Kidney (tissue), 14 donors: ENCODE results near the gene GDPD4. TPM values are rescaled to one million over a fixed set of nuclear protein-coding genes. Genes with fewer than 3 reads are reported as not detected.

ENCODE experiments used
- DNase-seq, 5 donors: peaks; one replicate each; pipeline ENCODE4 v3.0.0-alpha.2; 2013 to 2020
- FAIRE-seq: peaks from 2 replicates; lab custom pipeline; 2012; peaks lifted over from hg19 to GRCh38; lab: Jason Lieb, UNC
- H3K27ac ChIP-seq, 2 donors: one replicate each; pipeline ENCODE4 v1.7.0; 2013; ENCODE audit warnings: low read depth in 2 of 2, low read length in 2 of 2, inconsistent platforms in 1 of 2
- H3K27me3 ChIP-seq: one replicate; pipeline ENCODE4 v1.7.1; 2013; ENCODE audit warnings: low read length, inconsistent platforms; ENCODE audit not compliant: control insufficient read depth, insufficient read depth
- H3K36me3 ChIP-seq, 3 donors: one replicate each; pipeline versions ENCODE4 v1.7.0 to v1.7.1; 2013; ENCODE audit warnings: low read length in 3 of 3, control low read depth in 1 of 3, inconsistent platforms in 1 of 3; ENCODE audit not compliant: insufficient read depth in 3 of 3, control insufficient read depth in 2 of 3
- H3K4me1 ChIP-seq, 3 donors: one replicate each; pipeline versions ENCODE4 v1.7.0 to v1.7.1; 2013; ENCODE audit warnings: low read length in 3 of 3, inconsistent platforms in 1 of 3, low read depth in 1 of 3; ENCODE audit not compliant: control insufficient read depth in 2 of 3, insufficient read depth in 2 of 3
- H3K4me3 ChIP-seq, 3 donors: one replicate each; pipeline versions ENCODE4 v1.7.0 to v1.8.1; 2013; ENCODE audit warnings: low read length in 3 of 3, control low read depth in 1 of 3, inconsistent platforms in 1 of 3
- H3K9ac ChIP-seq, 3 donors: one replicate each; pipeline versions ENCODE4 v1.7.0 to v1.7.1; 2013; ENCODE audit warnings: low read length in 3 of 3, control low read depth in 1 of 3, inconsistent platforms in 1 of 3
- H3K9me3 ChIP-seq, 3 donors: one replicate each; pipeline versions ENCODE4 v1.7.0 to v1.7.1; 2013; ENCODE audit warnings: low read length in 3 of 3, control low read depth in 1 of 3, inconsistent platforms in 1 of 3; ENCODE audit not compliant: control insufficient read depth in 2 of 3, insufficient read depth in 1 of 3
- intact Hi-C: fragments of 100-400 bp; cut with DNase I; formaldehyde crosslinking; loops from one replicate; pipeline ENCODE4 v1.11.1; 2022
- polyA plus RNA-seq: library from polyadenylated mRNA; stranded (reverse); fragments of 350-450 nt; fragmentation: Illumina TruSeq; extraction: RNeasy Lipid Tissue Mini Kit (QIAGEN cat#74804); gene quantifications from one replicate; pipeline ENCODE4 v1.2.3, GENCODE V29; 2014; ENCODE audit warnings: low read depth, low replicate concordance; ENCODE audit not compliant: insufficient read depth
- total RNA-seq: library from RNA; stranded (reverse); fragmentation: NEBNext Ultra II Directional; extraction: Animal tissue kit (Norgen Biotek cat#: 25700); gene quantifications from one replicate; pipeline ENCODE4 v1.2.1, GENCODE V29; 2021
- TF ChIP-seq, protein P1 (sequence below): IDR thresholded peaks from 3 replicates; pipeline ENCODE4 v1.5.1; 2012; ENCODE audit warnings: mild to moderate bottlenecking, moderate library complexity, borderline replicate concordance; ENCODE audit not compliant: insufficient read depth; ENCODE audit errors: extremely low read depth
- donor health status: control.
- donor health status: control.
- donor health status: control.
- donor health status: control.
- donor health status: control.
- donor health status: DM: yes; HTN: yes; CAD: no.
- donor health status: Normal renal cell carcinoma (clear cell type).

GDPD4 gene
- total and polyA plus RNA-seq, 2 donors from 2014 or later: not detected

DNA sequence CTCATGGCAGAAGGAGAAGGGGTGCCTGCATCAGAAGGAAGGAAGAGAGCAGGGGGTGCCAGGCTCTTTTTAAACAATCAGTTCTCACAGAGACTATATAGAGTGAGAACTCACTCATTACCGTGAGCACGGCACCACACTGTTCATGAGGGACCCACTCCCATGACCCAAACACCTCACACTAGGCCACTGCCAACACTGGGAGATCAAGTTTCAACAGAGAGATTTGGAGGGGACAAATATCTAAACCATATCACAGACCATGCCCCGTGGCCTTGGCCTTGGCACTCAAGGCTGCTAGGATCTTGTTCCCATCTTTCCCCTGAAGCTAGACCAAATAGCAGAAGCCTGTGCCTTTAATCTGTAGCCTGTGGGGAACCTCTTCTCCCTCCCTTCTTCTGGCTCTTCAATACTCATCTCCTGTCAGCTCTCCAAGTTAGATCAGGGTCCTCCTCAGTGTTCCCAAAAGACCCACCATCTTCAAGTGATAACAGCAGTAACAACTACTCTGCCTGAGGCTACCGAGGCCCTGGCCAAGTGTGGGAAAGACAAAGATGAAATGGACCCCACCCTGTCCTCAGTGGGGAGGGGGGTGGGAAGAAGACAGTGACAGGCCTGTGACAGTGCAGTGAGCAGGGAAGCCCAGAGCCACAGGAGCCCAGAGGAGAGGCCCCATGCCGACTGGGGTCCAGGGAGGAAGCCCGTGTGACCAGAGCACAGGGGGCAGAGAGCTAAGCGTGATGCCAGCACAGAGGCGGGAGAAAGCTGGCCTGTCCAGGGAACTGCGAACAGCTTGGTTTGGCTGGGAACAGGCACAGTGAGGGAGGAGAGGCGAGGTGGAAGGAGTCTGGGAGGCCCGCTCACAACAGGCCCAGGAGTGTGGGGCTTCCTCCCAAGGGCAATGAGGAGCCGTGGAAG, 100.9 kb downstream of the GDPD4 start:
- H3K4me3 ChIP-seq: no peak overlapping the region
- H3K9me3 ChIP-seq: no peaks in the 10 kb centered on the region
- intact Hi-C loops: no loop called here
- H3K27me3 ChIP-seq: no peaks in the 10 kb centered on the region
- peaks cover 0 to 2% (median 0%) of the 10 kb centered on the region in 3 donors for H3K36me3 ChIP-seq
- DNase-seq: no peak
- H3K9ac ChIP-seq: no peak overlapping the region
- TF ChIP-seq, protein P1, sequence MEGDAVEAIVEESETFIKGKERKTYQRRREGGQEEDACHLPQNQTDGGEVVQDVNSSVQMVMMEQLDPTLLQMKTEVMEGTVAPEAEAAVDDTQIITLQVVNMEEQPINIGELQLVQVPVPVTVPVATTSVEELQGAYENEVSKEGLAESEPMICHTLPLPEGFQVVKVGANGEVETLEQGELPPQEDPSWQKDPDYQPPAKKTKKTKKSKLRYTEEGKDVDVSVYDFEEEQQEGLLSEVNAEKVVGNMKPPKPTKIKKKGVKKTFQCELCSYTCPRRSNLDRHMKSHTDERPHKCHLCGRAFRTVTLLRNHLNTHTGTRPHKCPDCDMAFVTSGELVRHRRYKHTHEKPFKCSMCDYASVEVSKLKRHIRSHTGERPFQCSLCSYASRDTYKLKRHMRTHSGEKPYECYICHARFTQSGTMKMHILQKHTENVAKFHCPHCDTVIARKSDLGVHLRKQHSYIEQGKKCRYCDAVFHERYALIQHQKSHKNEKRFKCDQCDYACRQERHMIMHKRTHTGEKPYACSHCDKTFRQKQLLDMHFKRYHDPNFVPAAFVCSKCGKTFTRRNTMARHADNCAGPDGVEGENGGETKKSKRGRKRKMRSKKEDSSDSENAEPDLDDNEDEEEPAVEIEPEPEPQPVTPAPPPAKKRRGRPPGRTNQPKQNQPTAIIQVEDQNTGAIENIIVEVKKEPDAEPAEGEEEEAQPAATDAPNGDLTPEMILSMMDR: no peak
- no peak overlapping the region for H3K27ac ChIP-seq
- no peak for FAIRE-seq
- no peaks in the 10 kb centered on the region for H3K4me1 ChIP-seq

DNA sequence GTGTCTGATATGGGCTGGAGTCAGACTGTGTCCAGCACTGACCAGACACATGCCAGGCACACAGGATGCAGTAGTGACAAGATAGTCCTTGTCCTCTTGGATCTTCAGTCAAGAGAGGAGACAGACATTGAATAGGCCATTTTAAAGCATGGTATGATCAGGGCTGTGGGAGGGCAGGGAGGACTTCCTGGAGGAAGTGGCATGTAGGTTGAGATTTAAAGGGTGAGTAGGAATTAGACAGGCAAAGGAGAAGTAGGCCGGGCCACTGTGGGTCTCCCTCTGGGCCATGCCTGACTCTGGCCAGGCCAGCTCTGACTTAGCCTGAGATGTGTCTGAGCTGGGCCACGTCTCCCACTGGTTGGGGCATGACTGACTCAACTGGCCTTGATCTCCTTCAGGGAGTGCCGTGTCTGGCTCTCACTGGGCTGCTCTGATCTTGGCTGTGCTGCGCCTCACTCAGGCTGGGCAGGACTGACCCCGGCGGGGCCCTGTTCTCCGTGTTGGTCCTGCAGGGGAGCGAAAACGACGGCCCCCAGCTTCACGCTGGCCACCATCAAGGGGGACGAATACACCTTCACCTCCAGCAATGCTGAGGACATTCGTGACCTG, 102.2 kb downstream of the GDPD4 start:
- H3K27ac ChIP-seq: no peak overlapping the region
- H3K4me1 ChIP-seq: no peaks in the 10 kb centered on the region
- H3K9me3 ChIP-seq: no peaks in the 10 kb centered on the region
- FAIRE-seq (no peak), DNase-seq (peak in 1 of 5 donors; percentile 58)
- H3K9ac ChIP-seq: no peak overlapping the region
- H3K36me3 ChIP-seq: peaks cover 0 to 2% (median 0%) of the 10 kb centered on the region in 3 donors
- H3K27me3 ChIP-seq: no peaks in the 10 kb centered on the region
- no peak overlapping the region for H3K4me3 ChIP-seq
- TF ChIP-seq, protein P1: no peak
- intact Hi-C loops: loop anchor here (10.0 kb wide), 1 partner anchor 336 kb away; no protein-coding TSS in a partner anchor

DNA sequence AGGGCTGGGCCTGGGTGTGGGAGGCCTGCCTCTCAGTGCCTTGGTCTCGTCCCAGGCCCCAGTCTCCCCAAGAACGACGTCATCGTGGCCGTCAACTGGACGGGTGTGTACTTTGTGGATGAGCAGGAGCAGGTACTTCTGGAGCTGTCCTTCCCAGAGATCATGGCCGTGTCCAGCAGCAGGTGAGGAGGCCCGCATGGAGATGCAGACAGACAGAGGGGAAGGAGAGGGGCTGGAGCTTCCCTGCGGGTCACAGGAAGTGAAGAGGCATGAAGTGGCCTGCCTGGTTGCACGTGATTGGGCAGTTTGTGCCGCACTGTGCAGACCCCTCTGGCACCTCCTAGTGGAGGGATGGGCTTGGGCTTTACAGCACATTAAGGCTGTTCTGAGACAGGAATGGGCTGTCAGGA, 103.0 kb downstream of the GDPD4 start:
- Histone ChIP-seq H3K27ac (no peak overlapping the region), H3K4me1 (no peaks in the 10 kb centered on the region), H3K9ac (no peak overlapping the region), H3K9me3 (no peaks in the 10 kb centered on the region), H3K36me3 (peaks cover 0 to 2% (median 0%) of the 10 kb centered on the region in 3 donors), H3K27me3 (no peaks in the 10 kb centered on the region), H3K4me3 (no peak overlapping the region)
- TF ChIP-seq, protein P1: no peak
- DNase-seq: peak in 1 of 5 donors; percentile 54
- no peak for FAIRE-seq
- intact Hi-C loops: loop anchor here (10.0 kb wide), 1 partner anchor 336 kb away; no protein-coding TSS in a partner anchor
